ENCODE data around the gene DENND2A. TPM values are rescaled to one million over a fixed set of nuclear protein-coding genes. Genes with fewer than 3 reads are reported as not detected.

Gene DENND2A
- polyA plus RNA-seq, 2 of the 4 experiments (the other 2 are of a cell fraction), result 0.37 to 0.63 TPM

DNA sequence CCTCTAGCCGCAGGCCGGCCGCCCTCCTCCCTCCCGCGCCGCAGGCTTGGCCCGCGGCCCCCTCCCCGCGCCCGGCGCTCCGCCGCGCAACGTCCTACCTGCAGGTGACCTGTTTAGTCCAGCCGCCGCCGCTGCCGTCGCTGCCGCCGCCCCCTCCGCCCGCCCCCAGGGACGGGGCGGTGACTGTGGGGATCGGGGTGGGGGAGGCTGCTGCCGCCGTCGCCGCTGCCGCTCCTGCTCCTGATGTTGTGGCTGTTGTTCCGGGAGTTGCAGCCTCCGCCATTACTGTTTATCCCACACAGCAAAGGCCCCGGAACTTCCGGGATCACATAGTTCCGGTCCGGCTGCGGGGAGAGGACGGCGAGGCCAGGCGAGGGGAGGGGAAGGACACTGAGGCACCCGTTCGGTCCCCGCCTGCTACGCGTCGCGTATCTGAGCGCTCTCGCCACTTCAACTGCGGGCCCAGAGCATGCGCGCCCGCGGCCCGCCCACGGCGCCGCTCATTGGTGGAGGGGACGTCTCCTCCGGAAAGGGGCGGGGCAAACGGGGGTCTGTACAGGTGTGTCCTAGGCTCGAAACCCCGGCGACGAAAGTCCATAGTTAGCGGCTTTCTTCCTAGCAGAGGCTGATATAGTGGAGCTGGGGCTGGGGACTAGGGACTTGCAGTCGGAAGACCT, 161.4 kb downstream of the DENND2A start, which contains the start of gene MKRN1 (continued):
- peak; percentile 76 for TF ChIP-seq KDM5A (IDR thresholded peaks at IDR 0.05)
- TF ChIP-seq RCOR1 (IDR thresholded peaks at IDR 0.05; ENCODE audit: low read depth, low read length), result no peak

DNA sequence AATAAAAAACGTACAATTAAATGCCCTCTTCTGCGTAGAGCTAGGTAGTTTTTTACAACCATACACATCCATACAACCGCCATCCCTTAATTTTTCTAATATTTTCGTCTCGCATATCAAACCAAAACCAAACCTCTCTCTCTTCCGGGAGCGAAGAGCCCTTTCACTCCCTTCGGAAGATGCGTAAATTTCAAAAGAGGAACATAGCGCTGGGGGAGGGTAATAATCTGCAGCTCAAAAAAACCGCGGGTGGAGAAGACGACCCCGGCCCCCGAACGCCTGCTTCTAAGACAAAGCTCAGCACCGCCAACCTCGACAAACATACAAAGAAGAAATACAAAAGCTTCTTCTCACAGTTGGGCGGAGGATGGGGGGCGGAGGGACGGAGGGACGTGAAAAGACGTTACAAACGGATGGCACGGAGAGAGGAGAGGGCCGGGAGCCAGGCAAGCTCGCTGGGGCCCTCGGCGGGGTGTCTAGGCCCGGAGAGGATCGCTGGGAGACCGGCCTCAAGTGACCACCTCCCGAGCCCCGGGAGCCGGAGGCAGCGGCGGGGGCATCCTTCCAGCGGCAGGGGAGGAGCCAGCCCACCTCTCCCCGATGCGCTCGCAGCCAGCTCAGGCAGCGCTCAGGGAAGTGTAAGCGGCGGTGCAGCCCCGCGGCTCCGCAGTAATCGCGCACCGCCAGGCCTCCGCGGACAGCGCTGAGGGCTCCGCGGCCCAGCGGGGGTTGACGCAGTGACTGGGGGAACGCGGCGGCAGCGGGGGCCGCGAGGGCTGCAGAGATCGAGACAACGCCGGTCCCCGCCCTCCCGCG, 162.2 kb downstream of the DENND2A start:
- DNase-seq (ENCODE audit: low read depth in 1 of 2, low spot score in 1 of 2), result peak; percentile 13 to 39
- WGBS (ENCODE audit: missing lambda C conversion rate), result under 1% methylated on average over 41 of the region's 69 CpGs
- CTCF ChIA-PET, result interaction anchor here (1.0 to 7.3 kb wide), 5 partner anchors 15 to 175 kb away, joined by 3 to 44 read pairs (median 29); no protein-coding TSS in a partner anchor

DNA sequence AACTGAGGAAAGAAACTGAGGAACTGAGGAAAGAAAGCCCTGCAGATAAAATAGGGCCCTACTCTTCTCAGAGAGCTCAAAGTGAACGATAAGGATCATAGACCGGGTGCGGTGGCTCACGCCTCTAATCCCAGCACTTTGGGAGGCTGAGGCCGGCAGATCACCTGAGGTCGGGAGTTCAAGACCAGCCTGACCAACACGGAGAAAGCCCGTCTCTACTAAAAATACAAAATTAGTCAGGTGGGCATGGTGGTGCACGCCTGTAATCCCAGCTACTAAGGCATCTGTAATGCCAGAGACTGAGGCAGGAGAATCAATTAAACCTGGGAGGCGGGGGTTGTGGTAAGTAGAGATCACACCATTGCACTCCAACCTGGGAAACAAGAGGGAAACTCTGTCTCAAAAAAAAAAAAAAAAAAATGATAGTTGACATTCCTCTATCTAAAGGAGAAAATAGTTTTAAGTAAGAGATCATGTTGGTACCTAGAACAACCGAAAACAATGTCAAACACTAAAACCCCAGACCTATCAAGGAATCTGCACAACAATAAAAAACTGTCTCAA, 163.8 kb downstream of the DENND2A start:
- Histone ChIP-seq H3K9me3 (no peaks in the 10 kb centered on the region), H3K4me2 (peak overlapping the region; percentile 90), H3K27ac (no peak overlapping the region), H3K4me3 (no peak overlapping the region), H3K4me1 (peaks cover 13% of the 10 kb centered on the region; the same call in 2 of the 3 replicates)
- no peak for TF ChIP-seq RNF2 (IDR thresholded peaks at IDR 0.05; ENCODE audit: borderline replicate concordance, low read depth)
- no peak for TF ChIP-seq CHD2 (IDR thresholded peaks at IDR 0.05; ENCODE audit: low read length, partially characterized antibody)
- TF ChIP-seq, protein P1, sequence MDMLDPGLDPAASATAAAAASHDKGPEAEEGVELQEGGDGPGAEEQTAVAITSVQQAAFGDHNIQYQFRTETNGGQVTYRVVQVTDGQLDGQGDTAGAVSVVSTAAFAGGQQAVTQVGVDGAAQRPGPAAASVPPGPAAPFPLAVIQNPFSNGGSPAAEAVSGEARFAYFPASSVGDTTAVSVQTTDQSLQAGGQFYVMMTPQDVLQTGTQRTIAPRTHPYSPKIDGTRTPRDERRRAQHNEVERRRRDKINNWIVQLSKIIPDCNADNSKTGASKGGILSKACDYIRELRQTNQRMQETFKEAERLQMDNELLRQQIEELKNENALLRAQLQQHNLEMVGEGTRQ (IDR thresholded peaks at IDR 0.05), result no peak
- no peak for TF ChIP-seq EP300 (IDR thresholded peaks at IDR 0.05)
- TF ChIP-seq BHLHE40 (IDR thresholded peaks at IDR 0.05; ENCODE audit: low read depth, low read length), result no peak
- TF ChIP-seq HDAC2 (IDR thresholded peaks at IDR 0.05), result no peak
- TF ChIP-seq NPAS2 (CRISPR knock-in tag; IDR thresholded peaks at IDR 0.05; ENCODE audit: borderline replicate concordance), result no peak
- no peak for TF ChIP-seq RARB (CRISPR knock-in tag; IDR thresholded peaks at IDR 0.05)
- no peak for TF ChIP-seq FOSB (CRISPR knock-in tag; IDR thresholded peaks at IDR 0.05)
- TF ChIP-seq ZSCAN20 (CRISPR knock-in tag; IDR thresholded peaks at IDR 0.05), result no peak
- no peak for TF ChIP-seq CHD4 (IDR thresholded peaks at IDR 0.05; ENCODE audit: borderline replicate concordance)
- TF ChIP-seq HOXA7 (CRISPR knock-in tag; IDR thresholded peaks at IDR 0.05), result no peak
- no peak for TF ChIP-seq SREBF2 (IDR thresholded peaks at IDR 0.05)
- TF ChIP-seq JUNB (IDR thresholded peaks at IDR 0.05), result no peak
- TF ChIP-seq, protein P2, sequence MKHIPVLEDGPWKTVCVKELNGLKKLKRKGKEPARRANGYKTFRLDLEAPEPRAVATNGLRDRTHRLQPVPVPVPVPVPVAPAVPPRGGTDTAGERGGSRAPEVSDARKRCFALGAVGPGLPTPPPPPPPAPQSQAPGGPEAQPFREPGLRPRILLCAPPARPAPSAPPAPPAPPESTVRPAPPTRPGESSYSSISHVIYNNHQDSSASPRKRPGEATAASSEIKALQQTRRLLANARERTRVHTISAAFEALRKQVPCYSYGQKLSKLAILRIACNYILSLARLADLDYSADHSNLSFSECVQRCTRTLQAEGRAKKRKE (CRISPR knock-in tag; IDR thresholded peaks at IDR 0.05; ENCODE audit: low read depth), result no peak
- ChIA-PET CTCF (interaction anchor here (0.5 to 7.3 kb wide), 19 partner anchors 9 to 1091 kb away, joined by 3 to 44 read pairs (median 4); no protein-coding TSS in a partner anchor), POLR2A (no interaction called here)
- DNase-seq (ENCODE audit: low read depth in 1 of 2, low spot score in 1 of 2) (no peak), ATAC-seq (no peak), FAIRE-seq (no peak)
- WGBS (ENCODE audit: missing lambda C conversion rate), result 91% methylated on average over 11 of the region's 11 CpGs

More for the DNA sequence above, 162.2 kb downstream of the DENND2A start:
- POLR2A ChIA-PET, result interaction anchor here (0.5 to 1.0 kb wide), 3 partner anchors 18 to 175 kb away, joined by 3 to 4 read pairs (median 3); no protein-coding TSS in a partner anchor
- Histone ChIP-seq H3K4me3 (peak overlapping the region; percentile 82), H3K4me1 (peaks cover 13% of the 10 kb centered on the region; the same call in 2 of the 3 replicates), H3K4me2 (peak overlapping the region; percentile 90), H3K9me3 (no peaks in the 10 kb centered on the region), H3K27ac (peak overlapping the region; percentile 89 to 95)
- FAIRE-seq, result no peak
- ATAC-seq, result peak; percentile 59 to 68
- TF ChIP-seq SMC3 (IDR thresholded peaks at IDR 0.05), result no peak
- TF ChIP-seq, protein P3, sequence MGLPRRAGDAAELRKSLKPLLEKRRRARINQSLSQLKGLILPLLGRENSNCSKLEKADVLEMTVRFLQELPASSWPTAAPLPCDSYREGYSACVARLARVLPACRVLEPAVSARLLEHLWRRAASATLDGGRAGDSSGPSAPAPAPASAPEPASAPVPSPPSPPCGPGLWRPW (IDR thresholded peaks at IDR 0.05), result no peak
- TF ChIP-seq, protein P4, sequence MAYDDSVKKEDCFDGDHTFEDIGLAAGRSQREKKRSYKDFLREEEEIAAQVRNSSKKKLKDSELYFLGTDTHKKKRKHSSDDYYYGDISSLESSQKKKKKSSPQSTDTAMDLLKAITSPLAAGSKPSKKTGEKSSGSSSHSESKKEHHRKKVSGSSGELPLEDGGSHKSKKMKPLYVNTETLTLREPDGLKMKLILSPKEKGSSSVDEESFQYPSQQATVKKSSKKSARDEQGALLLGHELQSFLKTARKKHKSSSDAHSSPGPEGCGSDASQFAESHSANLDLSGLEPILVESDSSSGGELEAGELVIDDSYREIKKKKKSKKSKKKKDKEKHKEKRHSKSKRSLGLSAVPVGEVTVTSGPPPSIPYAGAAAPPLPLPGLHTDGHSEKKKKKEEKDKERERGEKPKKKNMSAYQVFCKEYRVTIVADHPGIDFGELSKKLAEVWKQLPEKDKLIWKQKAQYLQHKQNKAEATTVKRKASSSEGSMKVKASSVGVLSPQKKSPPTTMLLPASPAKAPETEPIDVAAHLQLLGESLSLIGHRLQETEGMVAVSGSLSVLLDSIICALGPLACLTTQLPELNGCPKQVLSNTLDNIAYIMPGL (CRISPR knock-in tag; IDR thresholded peaks at IDR 0.05; ENCODE audit: borderline replicate concordance), result no peak
- no peak for TF ChIP-seq HOXB5 (CRISPR knock-in tag; IDR thresholded peaks at IDR 0.05)
- no peak for TF ChIP-seq RFX5 (IDR thresholded peaks at IDR 0.05)
- TF ChIP-seq HOXB13 (CRISPR knock-in tag; IDR thresholded peaks at IDR 0.05; ENCODE audit: low read depth), result no peak
- TF ChIP-seq EHF (CRISPR knock-in tag; IDR thresholded peaks at IDR 0.05), result no peak
- TF ChIP-seq JUN (IDR thresholded peaks at IDR 0.05), result no peak

Data from A549 (cell line).